HepG2 (cell line): ENCODE measurements around the gene RB1. TPM values are rescaled to one million over a fixed set of nuclear protein-coding genes. Genes with fewer than 3 reads are reported as not detected.
A peak's percentile ranks its signal among the peaks of the same experiment; 100 is the strongest.

ENCODE experiments used
- CERS6 ChIP-seq: sonication (generic); formaldehyde crosslinking; IDR thresholded peaks from 2 replicates; pipeline ENCODE4 v1.5.0; 2020; ENCODE audit warnings: missing genetic modification reagents
- DMAP1 ChIP-seq: IDR thresholded peaks from 2 replicates; pipeline ENCODE4 v1.6.1; 2016
- FOXP1 ChIP-seq, 2 experiments: fragments of 450-650 bp in 1 of 2; IDR thresholded peaks; 2 replicates each; pipeline ENCODE4 v1.6.1; 2017 to 2018; ENCODE audit warnings: antibody characterized with exemption in 1 of 2
- HNRNPL ChIP-seq: fragments of 200-400 bp; formaldehyde crosslinking; IDR thresholded peaks from 2 replicates; pipeline ENCODE4 v1.6.1; 2017; ENCODE audit warnings: mild to moderate bottlenecking, low read depth, low read length
- SIX1 ChIP-seq: sonication (generic); formaldehyde crosslinking; IDR thresholded peaks from 2 replicates; pipeline ENCODE4 v1.4.0; 2020; ENCODE audit warnings: missing genetic modification reagents, borderline replicate concordance
- SNAI1 ChIP-seq: sonication (generic); formaldehyde crosslinking; IDR thresholded peaks from 2 replicates; pipeline ENCODE4 v1.5.0; 2020; ENCODE audit warnings: mild to moderate bottlenecking, missing genetic modification reagents, borderline replicate concordance
- SPEN ChIP-seq: sonication (generic); formaldehyde crosslinking; IDR thresholded peaks from 2 replicates; pipeline ENCODE4 v1.5.1; 2020; ENCODE audit warnings: low read depth, mild to moderate bottlenecking, missing genetic modification reagents
- SRY ChIP-seq: sonication (generic); formaldehyde crosslinking; IDR thresholded peaks from 2 replicates; pipeline ENCODE4 v1.8.0; 2022; ENCODE audit warnings: mild to moderate bottlenecking, missing genetic modification reagents
- TBP ChIP-seq: sonication (generic); formaldehyde crosslinking; IDR thresholded peaks from 2 replicates; pipeline ENCODE4 v1.5.0; 2020; ENCODE audit warnings: missing genetic modification reagents
- TFE3 ChIP-seq: IDR thresholded peaks from 2 replicates; pipeline ENCODE4 v1.6.1; 2016
- TOPORS ChIP-seq: sonication (generic); formaldehyde crosslinking; IDR thresholded peaks from 2 replicates; pipeline ENCODE4 v1.8.0; 2023; ENCODE audit warnings: mild to moderate bottlenecking, missing genetic modification reagents
- USF2 ChIP-seq, 2 experiments: sonication (generic) in 1 of 2; formaldehyde crosslinking in 1 of 2; IDR thresholded peaks; 2 replicates each; pipeline versions ENCODE4 v1.5.1 to v1.6.1; 2011 to 2020; ENCODE audit warnings: borderline replicate concordance in 1 of 2, low read depth in 1 of 2, low read length in 1 of 2, mild to moderate bottlenecking in 1 of 2, missing genetic modification reagents in 1 of 2, moderate library complexity in 1 of 2
- ZNF207 ChIP-seq: fragments of 450-650 bp; IDR thresholded peaks from 2 replicates; pipeline ENCODE4 v1.6.1; 2016; ENCODE audit warnings: antibody characterized with exemption, borderline replicate concordance
- ZNF547 ChIP-seq: sonication (generic); formaldehyde crosslinking; IDR thresholded peaks from 2 replicates; pipeline ENCODE4 v1.5.1; 2020; ENCODE audit warnings: mild to moderate bottlenecking, missing genetic modification reagents
- ZNF646 ChIP-seq: sonication (generic); formaldehyde crosslinking; IDR thresholded peaks from 2 replicates; pipeline ENCODE4 v1.9.0; 2021; ENCODE audit warnings: mild to moderate bottlenecking, missing genetic modification reagents
- ZNF781 ChIP-seq: sonication (generic); formaldehyde crosslinking; IDR thresholded peaks from 2 replicates; pipeline ENCODE4 v1.5.1; 2020; ENCODE audit warnings: borderline replicate concordance, mild to moderate bottlenecking, missing genetic modification reagents; ENCODE audit errors: not compliant biosample characterization
- ZSCAN5A ChIP-seq: sonication (generic); formaldehyde crosslinking; IDR thresholded peaks from 2 replicates; pipeline ENCODE4 v1.8.0; 2022; ENCODE audit warnings: mild to moderate bottlenecking, missing genetic modification reagents, borderline replicate concordance
- polyA plus RNA-seq, 8 experiments: library from polyadenylated mRNA; depleted of rRNA in 3 of 8; stranded (reverse) in 7 of 8; unstranded in 1 of 8; fragments of >200 nt; fragmentation: Illumina TruSeq in 4 of 8; extraction: Trizol in 4 of 8; gene quantifications; 2 replicates each; pipeline versions ENCODE4 v1.2.1 to v1.2.3, GENCODE V29; 2011 to 2016; ENCODE audit warnings: low read depth in 4 of 8, missing spikeins in 1 of 8, mixed read lengths in 1 of 8; ENCODE audit not compliant: insufficient read depth in 1 of 8
- total RNA-seq, 5 experiments: library from RNA; depleted of rRNA; stranded (reverse); fragments of >200 nt; fragmentation: Illumina TruSeq; extraction: Trizol; gene quantifications; 2 replicates each; pipeline ENCODE4 v1.2.3, GENCODE V29; 2016; ENCODE audit warnings: low read depth in 1 of 5

Gene RB1
- total and polyA plus RNA-seq, 2 of the 13 experiments (the other 11 are each of a cell fraction or from before 2014, with no cell fraction given), result 15.6 to 23.7 TPM

- 0 out of 2 replicates have a peak, but pooled peaks have one; percentile 23 for TF ChIP-seq HNRNPL
- no peak for TF ChIP-seq CERS6 (CRISPR knock-in tag)
- TF ChIP-seq TOPORS, result no peak
- TF ChIP-seq SRY (CRISPR knock-in tag), result no peak
- TF ChIP-seq ZNF547 (CRISPR knock-in tag), result no peak
- no peak for TF ChIP-seq SPEN
- TF ChIP-seq TFE3 (CRISPR knock-in tag), result no peak
- no peak for TF ChIP-seq ZNF781 (CRISPR knock-in tag)
- no peak for TF ChIP-seq DMAP1
- no peak for TF ChIP-seq ZNF207
- TF ChIP-seq FOXP1 (IDR thresholded peaks at IDR 0.05), result no peak
- peak; percentile 17; the same call in 1 of the 2 replicates for TF ChIP-seq FOXP1 (CRISPR knock-in tag; IDR thresholded peaks at IDR 0.05)
- no peak for TF ChIP-seq SNAI1 (CRISPR knock-in tag)
- peak; percentile 79 for TF ChIP-seq ZNF646
- TF ChIP-seq SIX1 (CRISPR knock-in tag), result no peak
- no peak for TF ChIP-seq TBP (CRISPR knock-in tag)
- TF ChIP-seq ZSCAN5A (CRISPR knock-in tag), result no peak
- peak; percentile 54 for TF ChIP-seq USF2 (IDR thresholded peaks at IDR 0.05; ENCODE audit: low read depth, low read length)
- TF ChIP-seq USF2 (CRISPR knock-in tag; IDR thresholded peaks at IDR 0.05; ENCODE audit: borderline replicate concordance), result peak; percentile 52; the same call in 1 of the 2 replicates
Measured at GRCh38 chr13:48410199-48410598, 106.6 kb downstream of the RB1 start (continued).
